CD4-positive, alpha-beta T cell treated with Interleukin-2 at 100 ng/mL for 4 hours (primary cell): ENCODE data around the gene FMN2.
"Not testable (repeated sequence)": the region's sequence is repeated elsewhere in the genome, so short reads cannot be mapped to it uniquely, and the experiment has no call there.

ENCODE experiments used
- DNase-seq: peaks from one replicate; pipeline ENCODE4 v3.0.0-alpha.2; 2020; ENCODE audit warnings: low spot score

Gene FMN2

GRCh38 chr1:240363914-240364313 lies 272.2 kb downstream of the FMN2 start:
- DNase-seq: no peak

- no peak for DNase-seq
Observed at GRCh38 chr1:240366636-240367035, 275.0 kb downstream of the FMN2 start.

DNA sequence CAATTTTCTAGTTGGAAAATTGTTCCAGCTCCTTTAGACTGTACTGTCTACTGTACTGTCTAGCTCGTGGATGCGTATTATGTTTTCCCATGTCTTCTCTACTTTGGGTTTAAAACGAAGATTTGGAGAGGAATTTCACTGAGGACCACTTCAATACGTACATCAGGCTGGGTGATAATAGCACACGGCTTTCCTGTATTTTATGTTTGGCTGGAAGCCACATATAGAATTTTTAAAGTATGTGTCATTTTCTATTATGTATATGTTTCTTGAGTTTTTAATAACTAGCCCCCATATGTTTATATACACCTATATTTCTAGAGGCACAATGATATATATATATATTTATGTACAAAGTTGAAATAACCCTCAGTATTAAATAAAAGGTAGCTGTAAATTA lies 293.9 kb downstream of the FMN2 start:
- no peak for DNase-seq

GRCh38 chr1:240385985-240386978 lies 294.6 kb downstream of the FMN2 start:
- no peak for DNase-seq

GRCh38 chr1:240387051-240387450 lies 295.4 kb downstream of the FMN2 start:
- no peak for DNase-seq

DNA sequence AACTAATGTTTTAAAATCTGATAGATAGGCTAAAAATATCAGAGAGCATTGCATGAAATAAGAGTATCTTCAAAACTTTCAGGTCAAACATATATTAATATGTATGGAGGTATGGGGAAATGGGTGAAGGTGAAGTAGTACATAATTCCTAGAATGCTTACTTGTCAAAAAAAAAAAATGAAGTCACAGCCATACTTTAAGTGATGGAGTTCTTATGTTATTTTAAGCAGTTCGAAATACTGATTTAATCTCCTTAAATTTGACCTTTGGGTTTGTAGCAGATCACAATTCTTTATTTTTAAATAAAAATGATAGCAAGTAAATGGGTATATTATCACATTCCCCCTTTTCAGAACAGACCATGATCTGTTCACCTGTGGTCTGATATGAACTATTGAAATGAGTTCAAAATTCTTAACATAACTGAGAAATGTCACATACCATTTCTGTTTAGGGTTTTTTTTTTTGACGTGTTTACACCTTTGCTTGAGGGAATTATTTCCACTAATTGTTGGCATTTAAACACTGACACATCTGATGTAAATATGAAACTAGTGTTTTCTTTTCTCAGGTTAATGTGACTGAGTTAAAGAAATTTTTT lies 300.1 kb downstream of the FMN2 start:
- no peak for DNase-seq

DNA sequence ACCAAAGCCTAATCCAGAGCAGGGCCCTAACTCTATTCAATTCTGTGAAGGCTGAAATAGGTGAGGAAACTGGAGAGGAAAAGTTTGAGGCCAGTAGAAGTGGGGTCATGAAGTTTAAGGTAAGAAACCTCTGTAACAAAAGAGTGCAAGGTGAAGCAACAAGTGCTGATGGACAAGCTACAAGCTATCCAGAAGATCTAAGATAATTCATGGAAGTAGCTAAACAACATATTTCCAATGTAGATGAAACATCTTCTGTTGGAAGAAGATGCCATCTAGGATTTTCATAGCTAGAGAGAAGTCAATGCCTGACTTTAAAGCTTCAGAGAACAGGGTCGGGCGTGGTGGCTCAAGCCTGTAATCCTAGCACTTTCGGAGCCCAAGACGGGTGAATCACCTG lies 302.7 kb downstream of the FMN2 start:
- no peak for DNase-seq

DNA sequence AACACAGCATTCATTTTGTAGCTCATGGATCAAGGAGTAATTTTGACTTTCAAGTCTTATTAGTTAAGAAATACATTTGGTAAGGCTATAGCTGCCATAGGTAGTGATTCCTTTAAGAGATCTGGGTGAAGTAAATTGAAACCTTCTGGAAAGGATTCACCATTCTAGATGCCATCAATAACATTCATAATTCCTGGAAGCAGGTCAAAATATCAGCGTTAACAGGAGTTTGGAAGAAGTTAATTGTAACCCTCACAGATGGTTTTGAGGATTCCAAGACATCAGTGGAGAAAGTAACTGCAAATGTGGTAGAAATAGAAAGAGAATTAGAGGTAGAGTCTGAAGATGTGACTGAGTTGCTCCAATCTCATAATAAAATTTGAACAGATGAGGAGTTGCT lies 303.7 kb downstream of the FMN2 start:
- no peak for DNase-seq

- no peak for DNase-seq
Observed at GRCh38 chr1:240399381-240399780, 307.7 kb downstream of the FMN2 start.

DNA sequence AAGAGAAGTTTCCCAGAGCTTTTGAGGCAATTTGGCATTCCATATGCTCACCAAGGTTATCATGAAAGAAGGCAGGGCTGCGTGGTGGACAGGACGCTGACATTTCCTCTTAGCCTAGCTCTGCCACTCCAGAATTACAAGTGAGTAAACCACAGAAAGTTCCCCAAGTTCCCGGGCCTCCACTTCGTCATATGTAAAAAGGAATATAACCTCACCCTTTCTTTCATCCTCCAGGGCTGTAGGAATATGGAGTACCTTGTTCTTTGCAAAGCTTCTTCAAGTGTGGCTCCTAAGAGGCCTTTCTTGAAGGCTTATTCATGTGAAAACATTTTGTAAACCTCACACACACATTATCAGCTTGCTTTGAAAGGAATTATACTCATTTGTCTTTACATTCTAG lies 310.0 kb downstream of the FMN2 start:
- no peak for DNase-seq

DNA sequence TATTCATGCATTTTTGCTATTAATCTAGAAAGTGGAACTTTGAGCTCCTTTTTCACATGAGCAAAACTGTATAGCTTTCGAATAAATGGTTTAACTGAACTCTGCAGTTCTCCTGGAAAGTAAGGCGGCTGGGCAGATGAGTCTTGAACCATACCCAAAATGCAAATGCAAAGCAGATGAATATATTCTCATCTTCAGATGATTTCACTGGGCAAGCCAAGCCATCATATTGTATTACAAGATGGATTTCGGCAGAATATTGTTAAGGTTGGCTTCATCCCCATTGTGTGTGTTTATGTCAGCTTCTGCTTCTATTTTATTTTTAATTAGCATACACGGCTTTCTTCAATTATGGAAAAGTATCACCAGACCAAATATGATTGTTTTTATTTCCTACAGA lies 310.6 kb downstream of the FMN2 start:
- DNase-seq: no peak

DNA sequence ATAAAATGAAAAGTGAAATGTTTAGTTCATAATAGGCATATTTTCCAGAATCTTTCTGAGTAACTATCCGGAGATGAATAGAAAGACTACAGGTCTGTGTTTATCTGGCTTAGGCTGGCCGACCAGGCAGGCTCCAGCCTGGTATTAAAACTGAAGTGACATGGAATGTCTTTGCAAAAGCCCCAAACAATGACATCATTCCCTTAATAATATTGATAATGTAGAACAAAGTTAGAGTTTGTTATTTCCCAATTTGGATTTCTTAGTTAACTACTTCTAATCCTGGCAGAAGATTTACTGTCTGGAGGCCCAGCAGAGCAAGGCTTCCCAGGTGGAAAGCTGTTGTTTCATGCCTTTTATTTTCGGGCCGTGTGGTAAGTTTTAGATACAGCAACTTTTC lies 312.6 kb downstream of the FMN2 start:
- DNase-seq: no peak

GRCh38 chr1:240405751-240406150 lies 314.1 kb downstream of the FMN2 start:
- no peak for DNase-seq

DNA sequence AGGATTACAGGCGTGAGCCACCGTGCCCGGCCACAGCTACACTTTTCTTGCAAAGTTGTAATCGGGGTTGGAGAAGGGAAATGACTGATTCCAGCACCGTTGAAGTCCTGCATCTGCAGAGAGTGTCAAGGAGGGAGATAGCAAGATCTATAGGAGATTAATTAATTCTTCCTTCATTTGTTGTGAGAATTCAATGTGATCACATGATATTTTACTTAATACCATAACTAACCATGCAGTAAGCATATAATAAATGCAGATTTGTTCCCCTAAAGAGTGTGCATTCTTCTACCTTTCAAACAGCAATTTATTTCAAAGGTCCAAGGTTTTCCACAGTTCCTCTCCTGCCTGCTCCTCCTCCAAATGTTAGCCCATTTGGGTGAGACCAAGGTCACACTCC lies 315.7 kb downstream of the FMN2 start:
- no peak for DNase-seq

- no peak for DNase-seq
Observed at GRCh38 chr1:240409615-240410014, 317.9 kb downstream of the FMN2 start.

- no peak for DNase-seq
Observed at GRCh38 chr1:240413732-240414131, 322.0 kb downstream of the FMN2 start.

DNA sequence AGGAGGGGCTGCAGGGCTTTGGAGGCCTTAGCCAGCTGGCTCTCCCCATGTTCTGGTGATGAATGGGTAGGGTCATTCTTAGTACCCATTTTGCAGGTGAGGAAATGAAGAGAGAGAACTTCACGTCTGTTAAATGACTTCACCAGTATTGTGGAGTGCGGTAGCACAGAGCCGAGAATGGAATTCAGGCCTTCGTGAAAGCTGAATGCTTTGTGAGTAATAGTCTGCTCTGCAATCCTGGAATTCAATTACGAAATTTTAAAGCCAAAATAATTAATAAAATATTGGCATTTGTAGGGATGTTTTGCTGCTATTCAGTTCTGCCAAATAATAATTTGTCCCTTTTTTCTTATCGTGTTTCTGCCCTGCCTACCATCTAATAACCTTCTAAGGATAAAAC lies 322.6 kb downstream of the FMN2 start:
- no peak for DNase-seq

DNA sequence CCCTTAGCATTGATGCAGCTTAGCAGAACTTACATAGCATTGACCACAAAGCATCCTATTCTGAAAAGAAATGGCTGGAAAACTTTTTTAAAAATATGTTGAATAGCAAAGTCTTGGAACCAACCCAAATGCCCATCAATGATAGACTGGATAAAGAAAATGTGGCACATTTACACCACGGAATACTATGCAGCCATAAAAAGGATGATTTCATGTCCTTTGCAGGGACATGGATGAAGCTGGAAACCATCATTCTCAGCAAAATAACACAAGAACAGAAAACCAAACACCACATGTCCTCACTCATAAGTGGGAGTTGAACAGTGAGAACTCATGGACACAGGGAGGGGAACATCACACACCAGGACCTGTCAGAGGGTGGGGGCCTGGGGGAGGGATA lies 323.3 kb downstream of the FMN2 start:
- DNase-seq: not testable (repeated sequence)

DNA sequence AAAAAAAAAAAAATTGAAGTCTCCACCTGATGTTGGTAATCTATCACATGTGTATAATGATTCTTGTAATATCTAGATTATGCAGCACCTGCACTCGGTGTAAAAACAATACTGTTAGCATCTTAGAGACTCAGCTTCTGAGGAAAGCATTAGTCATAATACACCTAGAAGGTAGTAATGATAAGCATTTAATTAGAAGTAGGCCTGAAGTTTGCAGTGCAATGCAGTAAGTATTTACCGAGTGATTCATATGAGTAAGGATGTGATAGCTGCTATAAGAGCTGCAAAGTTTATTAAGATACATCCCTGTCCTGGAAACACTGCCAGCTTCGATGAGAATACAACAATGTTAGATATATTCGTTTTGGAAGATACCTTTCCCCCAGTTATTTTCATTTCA lies 323.8 kb downstream of the FMN2 start:
- DNase-seq: no peak

DNA sequence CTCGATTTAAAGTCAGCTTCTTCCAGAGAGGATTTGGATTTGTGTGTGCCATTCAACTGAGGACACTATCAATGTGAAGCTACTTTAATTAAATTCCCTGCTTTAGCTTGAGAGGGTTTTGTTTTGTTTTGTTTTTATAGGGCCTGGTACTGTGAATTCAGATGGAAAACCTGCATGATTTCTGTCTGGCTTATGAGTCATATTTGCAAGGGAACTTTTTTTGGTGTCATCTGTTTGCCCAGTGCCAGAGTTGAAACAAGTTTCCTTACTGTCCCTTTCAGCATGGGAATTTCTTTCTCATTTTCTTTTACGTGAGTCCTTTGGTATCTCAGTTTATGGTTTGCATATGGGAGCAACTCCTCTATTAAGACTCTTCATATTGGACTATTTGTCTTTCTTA lies 325.6 kb downstream of the FMN2 start:
- DNase-seq: no peak

DNA sequence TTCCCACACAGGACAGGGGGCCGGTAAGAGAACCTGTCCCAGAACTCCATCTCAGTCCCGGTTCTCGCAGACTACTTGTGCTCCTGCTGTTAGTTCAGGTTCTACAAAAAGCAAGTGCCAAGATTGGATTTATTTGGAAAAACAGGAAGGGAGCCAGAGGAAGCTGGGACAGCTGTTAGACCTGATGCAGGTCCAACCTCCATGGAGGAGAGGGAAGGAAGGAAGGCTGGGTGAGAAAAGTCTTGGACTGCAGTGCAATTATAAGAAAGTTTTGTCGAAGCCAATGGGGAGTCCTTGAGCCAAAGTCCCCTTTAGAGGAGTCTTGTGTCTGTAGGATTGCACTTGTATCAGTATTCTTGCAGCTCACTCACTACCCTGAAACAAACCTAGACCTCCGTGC lies 329.1 kb downstream of the FMN2 start:
- DNase-seq: no peak

- DNase-seq: no peak
Observed at GRCh38 chr1:240423246-240423924, 331.7 kb downstream of the FMN2 start.
